LNCAP (cell line): ENCODE data around the gene RPL12.

Experiments used
- CTCF ChIP-seq: fragments of 450-650 bp; IDR thresholded peaks from 2 replicates; pipeline ENCODE4 v1.5.1; 2017; ENCODE audit warnings: mild to moderate bottlenecking

Gene RPL12

DNA sequence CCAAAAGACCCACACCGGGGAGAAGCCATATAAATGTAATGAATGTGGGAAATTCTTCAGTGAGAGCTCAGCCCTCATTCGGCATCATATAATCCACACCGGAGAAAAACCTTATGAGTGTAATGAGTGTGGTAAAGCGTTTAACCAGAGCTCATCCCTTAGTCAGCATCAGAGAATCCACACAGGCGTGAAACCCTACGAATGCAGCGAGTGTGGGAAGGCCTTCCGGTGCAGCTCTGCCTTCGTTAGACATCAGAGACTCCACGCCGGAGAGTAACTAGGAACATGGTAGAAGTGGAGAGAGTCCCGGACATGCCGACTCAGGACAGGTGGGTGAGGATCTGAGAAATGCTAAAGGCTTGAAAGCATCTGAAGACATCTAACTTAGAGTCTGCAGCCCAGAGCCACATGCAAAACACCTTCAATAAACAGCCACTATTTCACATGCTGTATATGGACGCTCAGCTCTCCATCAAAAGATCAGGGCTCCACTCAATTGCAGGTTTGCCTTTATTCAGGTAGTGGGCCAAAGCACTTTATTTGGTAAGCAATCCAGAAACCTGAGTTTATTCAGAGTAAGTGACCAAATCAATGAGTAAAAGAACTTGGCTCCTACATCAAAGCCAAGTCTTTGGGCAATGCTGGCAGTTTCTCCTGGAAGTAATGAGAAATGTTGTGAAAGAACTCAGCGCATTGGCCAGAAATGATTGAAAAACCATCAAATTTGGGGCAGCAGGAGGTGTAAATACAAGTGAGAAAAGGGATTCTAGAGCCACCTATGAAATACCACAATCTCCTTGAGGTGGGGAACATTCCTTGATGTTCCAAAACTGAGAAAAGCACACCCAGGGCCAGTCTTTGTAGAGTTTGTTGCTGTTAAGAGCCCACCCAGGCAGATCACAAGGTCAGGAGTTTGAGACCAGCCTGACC, 6.0 kb downstream of the RPL12 start:
- TF ChIP-seq CTCF, result no peak

- no peak for TF ChIP-seq CTCF
Observed at GRCh38 chr9:127444283-127444920, 6.8 kb downstream of the RPL12 start.

- TF ChIP-seq CTCF, result no peak
Observed at GRCh38 chr9:127438394-127438793, 12.8 kb downstream of the RPL12 start.

DNA sequence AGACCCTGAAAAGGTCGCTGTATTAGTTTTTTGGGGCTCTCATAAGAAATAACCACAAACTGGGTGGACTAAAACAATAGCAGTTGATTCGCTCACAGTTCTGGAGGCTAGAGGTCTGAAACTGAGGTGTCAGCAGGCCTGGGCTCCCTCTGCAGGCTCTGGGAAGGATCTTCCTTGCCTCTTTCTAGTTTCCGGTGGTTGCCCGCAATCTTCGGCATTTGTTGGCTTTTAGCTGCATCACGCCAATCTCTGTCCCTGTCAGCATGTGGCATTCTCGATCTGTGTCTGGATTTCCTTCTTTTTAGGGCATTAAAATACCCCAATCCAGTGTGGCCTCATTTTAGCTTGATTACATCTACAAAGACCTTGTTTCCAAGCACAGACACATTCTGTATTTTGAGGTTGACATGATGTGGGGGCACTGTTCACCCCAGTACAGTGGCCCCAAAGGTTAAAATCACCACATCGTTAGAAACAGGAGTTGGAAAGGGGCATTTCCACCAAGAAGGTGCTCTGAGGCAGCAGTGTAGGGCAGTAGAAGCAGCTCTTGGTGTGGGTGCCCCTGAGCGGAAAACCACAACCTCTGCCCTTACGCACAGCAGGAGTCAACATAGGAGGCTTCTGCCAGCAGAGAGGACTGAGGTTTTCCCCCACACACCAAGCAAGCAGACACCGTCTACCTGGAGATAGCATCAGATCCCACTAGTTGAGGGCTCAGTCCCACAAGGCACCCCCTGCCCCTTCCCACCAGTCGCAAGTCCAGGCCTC, 13.5 kb downstream of the RPL12 start:
- TF ChIP-seq CTCF, result no peak

DNA sequence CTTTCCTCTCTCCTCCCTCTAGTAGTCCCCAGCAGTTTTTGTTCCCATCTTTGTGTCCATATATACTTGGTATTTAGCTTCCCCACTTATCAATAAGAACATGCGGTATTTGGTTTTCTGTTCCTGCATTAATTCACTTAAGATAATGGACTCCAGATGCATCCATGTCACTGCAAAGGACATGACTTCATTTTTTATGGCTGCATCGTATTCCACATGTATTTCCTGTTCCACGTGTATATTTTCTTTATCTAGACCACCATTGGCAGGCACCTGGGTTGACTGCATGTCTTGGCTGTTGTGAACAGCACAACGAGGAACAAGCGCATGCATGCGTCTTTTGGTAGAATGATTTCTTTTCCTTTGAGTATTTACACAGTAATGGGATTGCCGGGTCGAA, 20.8 kb downstream of the RPL12 start:
- no peak for TF ChIP-seq CTCF

- TF ChIP-seq CTCF, result no peak
Observed at GRCh38 chr9:127428348-127428747, 22.9 kb downstream of the RPL12 start.

DNA sequence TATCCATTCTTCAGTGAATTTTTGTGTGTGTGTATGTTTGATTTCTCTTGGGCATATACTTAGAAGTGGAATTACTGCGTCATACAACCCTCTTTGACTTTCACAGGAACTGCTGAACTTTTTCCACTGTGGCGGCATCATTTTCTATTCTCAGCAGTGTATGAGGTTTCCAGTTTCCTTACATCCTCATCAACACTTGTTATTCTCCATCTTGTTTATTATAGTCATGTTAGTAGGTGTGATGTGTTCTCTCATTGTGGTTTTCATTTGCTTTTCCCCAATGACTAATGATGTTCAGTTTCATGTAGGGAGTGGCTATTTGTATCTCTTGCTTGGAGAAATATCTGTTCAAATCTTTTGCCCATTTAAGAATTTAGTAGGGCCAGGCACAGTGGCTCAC, 24.4 kb downstream of the RPL12 start:
- TF ChIP-seq CTCF, result no peak
